PC-3 (cell line): Measurements from ENCODE around the gene TSPAN17. TPM values are rescaled to one million over a fixed set of nuclear protein-coding genes. Genes with fewer than 3 reads are reported as not detected.

Source experiments
- ATAC-seq: fragments of 200-7000 bp; cut with Tn5 transposase; 2 replicates; pipeline ENCODE4 v1.9.1; 2020; ENCODE audit warnings: mild to moderate bottlenecking, moderate library complexity
- BruUV-seq: library from RNA; stranded (reverse); fragments of 400-500 nt; replicated peaks from 2 replicates; lab custom pipeline; 2021; lab: Mats Ljungman, UMichigan
- CTCF ChIA-PET: fragments of 300-600 bp; sonication (Branson Sonifier 250); formaldehyde crosslinking; loops from one replicate; lab custom pipeline; 2022; ENCODE audit warnings: antibody characterized with exemption; lab: Charles Lee
- POLR2A ChIA-PET: fragments of 300-600 bp; sonication (Branson Sonifier 250); formaldehyde crosslinking; loops from one replicate; lab custom pipeline; 2022; ENCODE audit warnings: antibody characterized with exemption; ENCODE audit not compliant: unreplicated experiment; lab: Charles Lee
- DNase-seq: peaks from one replicate; pipeline ENCODE4 v3.0.0-alpha.2; 2015
- H2AFZ ChIP-seq: fragments of 300-600 bp; sonication (generic); 2 replicates; pipeline ENCODE4 v1.6.0; 2016; ENCODE audit warnings: antibody characterized with exemption, low read length
- H3F3A ChIP-seq: fragments of 300-600 bp; sonication (generic); one replicate; pipeline ENCODE4 v1.6.0; 2017; ENCODE audit warnings: antibody characterized with exemption, low read length, control low read depth, mild to moderate bottlenecking; ENCODE audit not compliant: unreplicated experiment
- H3K27ac ChIP-seq: fragments of 300-600 bp; sonication (generic); 2 replicates; pipeline ENCODE4 v1.5.1; 2016; ENCODE audit warnings: mild to moderate bottlenecking, low read length
- H3K27me3 ChIP-seq: fragments of 300-600 bp; sonication (generic); 2 replicates; pipeline ENCODE4 v1.6.1; 2016; ENCODE audit warnings: low read length, mixed read lengths
- H3K36me3 ChIP-seq: fragments of 300-600 bp; sonication (generic); 2 replicates; pipeline ENCODE4 v1.6.1; 2016; ENCODE audit warnings: low read depth, mixed run types, low read length, mixed read lengths
- H3K4me1 ChIP-seq: fragments of 300-600 bp; sonication (generic); 2 replicates; pipeline ENCODE4 v1.5.1; 2016; ENCODE audit warnings: low read length; ENCODE audit not compliant: insufficient read depth
- H3K4me2 ChIP-seq: fragments of 300-600 bp; sonication (generic); 2 replicates; pipeline ENCODE4 v1.6.0; 2016; ENCODE audit warnings: low read length
- H3K4me3 ChIP-seq: fragments of 300-600 bp; sonication (generic); 2 replicates; pipeline ENCODE4 v1.5.1; 2016; ENCODE audit warnings: mild to moderate bottlenecking, low read length, mixed read lengths
- H3K79me2 ChIP-seq: fragments of 300-600 bp; sonication (generic); 2 replicates; pipeline ENCODE4 v1.6.1; 2017; ENCODE audit warnings: low read length, mixed read lengths
- H3K9ac ChIP-seq: fragments of 300-600 bp; sonication (generic); 2 replicates; pipeline ENCODE4 v1.6.0; 2016; ENCODE audit warnings: mild to moderate bottlenecking, low read length
- H3K9me2 ChIP-seq: fragments of 300-600 bp; sonication (generic); replicated peaks from 2 replicates; pipeline ENCODE4 v1.6.1; 2016; ENCODE audit warnings: mixed run types, low read length, mixed read lengths
- H3K9me3 ChIP-seq: fragments of 300-600 bp; sonication (generic); 2 replicates; pipeline ENCODE4 v1.6.1; 2016; ENCODE audit warnings: low read length, mixed read lengths
- H4K20me1 ChIP-seq: fragments of 300-600 bp; sonication (generic); 2 replicates; pipeline ENCODE4 v1.6.1; 2016; ENCODE audit warnings: low read length, mixed read lengths
- EZH2 ChIP-seq: fragments of 300-600 bp; sonication (generic); IDR thresholded peaks from one replicate; pipeline ENCODE4 v1.6.1; 2017; ENCODE audit warnings: antibody characterized with exemption, mild to moderate bottlenecking, low read length; ENCODE audit not compliant: unreplicated experiment
- EZH2phosphoT487 ChIP-seq: fragments of 300-600 bp; sonication (generic); IDR thresholded peaks from 2 replicates; pipeline ENCODE4 v1.6.1; 2018; ENCODE audit warnings: mild to moderate bottlenecking, antibody characterized with exemption, low read length, borderline replicate concordance
- intact Hi-C: fragments of 100-400 bp; cut with micrococcal nuclease; formaldehyde crosslinking; loops from 2 replicates; pipeline ENCODE4 v1.9.0; 2023
- total RNA-seq: library from RNA; depleted of rRNA; stranded (reverse); fragments of >200 nt; gene quantifications from 2 replicates; pipeline ENCODE4 v1.2.3, GENCODE V29; 2014
- TF ChIP-seq, protein P1 (sequence below): fragments of 300-600 bp; sonication (generic); conservative IDR thresholded peaks from 2 replicates; pipeline ENCODE4 v1.5.1; 2017; ENCODE audit warnings: antibody characterized with exemption, low read depth, mild to moderate bottlenecking, low read length

TSPAN17 gene
- total RNA-seq, 1 experiment from 2014 or later, result 47.3 TPM

DNA sequence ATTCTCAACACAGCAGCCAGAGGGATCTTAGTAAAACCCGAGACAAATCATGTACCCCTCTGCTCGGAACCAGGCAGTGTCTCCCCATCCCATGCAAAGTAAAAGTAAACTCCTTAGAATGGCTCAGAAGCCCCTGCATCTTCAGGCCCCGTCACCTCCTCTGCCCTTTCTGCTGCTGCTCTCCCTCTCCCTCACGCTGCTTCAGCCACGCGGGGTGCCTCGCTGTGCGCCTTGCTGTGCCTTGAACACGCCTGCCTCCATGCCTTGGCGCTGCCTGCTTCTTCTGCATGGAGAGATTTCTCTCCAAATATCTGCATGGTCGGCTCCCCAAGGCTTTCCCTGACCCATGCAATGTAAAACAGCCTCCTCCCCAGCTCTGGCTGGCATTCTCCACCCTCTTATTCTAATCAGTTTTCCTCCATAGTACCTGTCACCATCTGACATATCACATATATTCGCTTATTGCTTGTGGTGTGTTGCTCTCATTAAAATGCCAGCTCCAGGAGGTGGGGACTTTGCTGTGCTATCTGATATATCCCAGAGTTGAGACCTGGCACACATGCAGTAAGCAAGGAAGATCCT lies 45.3 kb upstream of the TSPAN17 start:
- Histone ChIP-seq H3K36me3 (no peaks in the 10 kb centered on the region), H3K4me3 (no peak overlapping the region), H3K79me2 (no peaks in the 10 kb centered on the region), H4K20me1 (0 out of 2 replicates have a peak, but pooled peaks cover 4% of the 10 kb centered on the region), H3K9me2 (no peaks in the 10 kb centered on the region), H3K9me3 (no peaks in the 10 kb centered on the region), H3K27ac (no peak overlapping the region), H3K27me3 (no peaks in the 10 kb centered on the region), H3K9ac (no peak overlapping the region), H3K4me1 (no peaks in the 10 kb centered on the region), H3K4me2 (no peak overlapping the region), H2AFZ (no peak overlapping the region), H3F3A (no peaks in the 10 kb centered on the region)
- ATAC-seq (no peak), DNase-seq (no peak)
- TF ChIP-seq EZH2phosphoT487, result no peak
- TF ChIP-seq, protein P1, sequence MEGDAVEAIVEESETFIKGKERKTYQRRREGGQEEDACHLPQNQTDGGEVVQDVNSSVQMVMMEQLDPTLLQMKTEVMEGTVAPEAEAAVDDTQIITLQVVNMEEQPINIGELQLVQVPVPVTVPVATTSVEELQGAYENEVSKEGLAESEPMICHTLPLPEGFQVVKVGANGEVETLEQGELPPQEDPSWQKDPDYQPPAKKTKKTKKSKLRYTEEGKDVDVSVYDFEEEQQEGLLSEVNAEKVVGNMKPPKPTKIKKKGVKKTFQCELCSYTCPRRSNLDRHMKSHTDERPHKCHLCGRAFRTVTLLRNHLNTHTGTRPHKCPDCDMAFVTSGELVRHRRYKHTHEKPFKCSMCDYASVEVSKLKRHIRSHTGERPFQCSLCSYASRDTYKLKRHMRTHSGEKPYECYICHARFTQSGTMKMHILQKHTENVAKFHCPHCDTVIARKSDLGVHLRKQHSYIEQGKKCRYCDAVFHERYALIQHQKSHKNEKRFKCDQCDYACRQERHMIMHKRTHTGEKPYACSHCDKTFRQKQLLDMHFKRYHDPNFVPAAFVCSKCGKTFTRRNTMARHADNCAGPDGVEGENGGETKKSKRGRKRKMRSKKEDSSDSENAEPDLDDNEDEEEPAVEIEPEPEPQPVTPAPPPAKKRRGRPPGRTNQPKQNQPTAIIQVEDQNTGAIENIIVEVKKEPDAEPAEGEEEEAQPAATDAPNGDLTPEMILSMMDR, result no peak
- BruUV-seq, result no TSS peak
- intact Hi-C loops, result no loop called here
- ChIA-PET POLR2A (no interaction called here), CTCF (no interaction called here)

DNA sequence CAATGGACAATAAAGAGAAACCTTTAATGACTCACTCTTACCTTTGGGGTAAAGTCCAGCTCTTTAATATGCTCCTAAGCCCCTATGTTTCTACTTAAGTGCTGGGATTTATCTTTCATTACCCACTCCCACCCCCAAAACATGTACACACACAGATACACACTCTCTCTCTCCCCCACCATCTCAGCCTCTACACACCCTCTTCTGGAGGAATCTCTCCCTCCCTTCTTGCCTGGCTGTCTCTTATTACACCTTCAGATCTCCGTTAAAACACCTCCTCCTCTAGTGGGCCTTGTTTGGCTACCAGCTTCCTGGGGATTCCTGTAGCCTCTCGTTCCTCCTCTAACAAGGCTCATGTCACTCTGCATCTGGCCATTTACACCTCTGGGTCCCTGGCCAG lies 44.2 kb upstream of the TSPAN17 start:
- POLR2A ChIA-PET, result no interaction called here

DNA sequence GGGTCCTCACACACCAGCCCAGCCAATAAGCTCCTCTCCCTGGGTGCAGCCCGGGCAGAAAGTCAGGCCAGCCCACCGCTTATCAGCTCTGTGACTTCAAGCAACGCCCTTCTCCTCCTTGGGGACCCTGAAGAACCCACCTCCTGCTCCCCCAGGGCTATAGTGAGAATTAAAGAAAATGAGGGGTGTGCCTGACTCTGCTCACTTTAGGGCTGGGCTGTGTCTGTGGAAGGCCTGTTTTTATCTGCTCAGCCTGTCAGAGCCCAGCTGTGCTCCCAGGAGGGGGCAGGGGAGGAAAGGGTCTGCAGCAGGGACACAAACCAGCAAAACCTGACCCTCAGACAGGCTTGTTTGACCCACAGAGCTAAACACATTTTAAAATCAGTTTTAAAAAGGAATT lies 41.3 kb upstream of the TSPAN17 start:
- Histone ChIP-seq H3K9ac (no peak overlapping the region), H3K36me3 (no peaks in the 10 kb centered on the region), H3K4me3 (no peak overlapping the region), H2AFZ (no peak overlapping the region), H3K4me2 (no peak overlapping the region), H3K4me1 (peaks cover 5% of the 10 kb centered on the region), H4K20me1 (peaks cover 11% of the 10 kb centered on the region), H3F3A (no peaks in the 10 kb centered on the region), H3K9me3 (no peaks in the 10 kb centered on the region), H3K79me2 (0 out of 2 replicates have a peak, but pooled peaks cover 6% of the 10 kb centered on the region), H3K27me3 (no peaks in the 10 kb centered on the region), H3K9me2 (no peaks in the 10 kb centered on the region), H3K27ac (no peak overlapping the region)
- CTCF ChIA-PET, result no interaction called here
- no peak for TF ChIP-seq EZH2
- TF ChIP-seq, protein P1, result peak; percentile 35
- DNase-seq, result no peak
- ATAC-seq, result no peak
- POLR2A ChIA-PET, result no interaction called here
- intact Hi-C loops, result no loop called here
- BruUV-seq, result no TSS peak

More for the DNA sequence above, 44.2 kb upstream of the TSPAN17 start:
- Histone ChIP-seq H3K9me3 (no peaks in the 10 kb centered on the region), H3K4me3 (no peak overlapping the region), H3K9me2 (no peaks in the 10 kb centered on the region), H4K20me1 (0 out of 2 replicates have a peak, but pooled peaks cover 4% of the 10 kb centered on the region), H3K9ac (no peak overlapping the region), H3F3A (no peaks in the 10 kb centered on the region), H3K27me3 (no peaks in the 10 kb centered on the region), H2AFZ (no peak overlapping the region), H3K79me2 (no peaks in the 10 kb centered on the region), H3K27ac (no peak overlapping the region), H3K4me1 (no peaks in the 10 kb centered on the region), H3K4me2 (no peak overlapping the region), H3K36me3 (no peaks in the 10 kb centered on the region)
- CTCF ChIA-PET, result no interaction called here
- TF ChIP-seq EZH2phosphoT487 (no peak), EZH2 (no peak)
- TF ChIP-seq, protein P1, result no peak
- intact Hi-C loops, result no loop called here
- no TSS peak for BruUV-seq
- no peak for DNase-seq
- no peak for ATAC-seq
